HL-60 (cell line): Measurements from ENCODE around the gene SRF.

Experiments
- CTCF ChIP-seq: IDR thresholded peaks from one replicate; pipeline ENCODE4 v1.5.1; 2011; ENCODE audit warnings: low read length, control low read depth, inconsistent platforms; ENCODE audit not compliant: insufficient read depth
- GABPA ChIP-seq: IDR thresholded peaks from 2 replicates; pipeline ENCODE4 v1.6.1; 2012; ENCODE audit warnings: low read depth
- POLR2AphosphoS5 ChIP-seq: IDR thresholded peaks from 2 replicates; pipeline ENCODE4 v1.6.1; 2012; ENCODE audit warnings: low read depth
- REST ChIP-seq: IDR thresholded peaks from 2 replicates; pipeline ENCODE4 v1.6.1; 2012; ENCODE audit warnings: low read depth; ENCODE audit not compliant: insufficient replicate concordance

GRCh38 chr6:43203029-43203717 is 32.1 kb downstream of the SRF start:
- no peak for TF ChIP-seq CTCF
- TF ChIP-seq REST: no peak
- no peak; the same call in 1 of the 2 replicates for TF ChIP-seq POLR2AphosphoS5
- TF ChIP-seq GABPA: no peak
